M059J (cell line): Measurements from ENCODE around the gene ATP2C2. TPM values are rescaled to one million over a fixed set of nuclear protein-coding genes. Genes with fewer than 3 reads are reported as not detected.
"Not testable (repeated sequence)": the region's sequence is repeated elsewhere in the genome, so short reads cannot be mapped to it uniquely, and the experiment has no call there.

ENCODE experiments used
- DNase-seq: peaks from one replicate; pipeline ENCODE4 v3.0.0-alpha.2; 2012; ENCODE audit warnings: low read depth
- total RNA-seq: library from RNA; depleted of rRNA; stranded (reverse); fragments of >200 nt; shearing (Covaris generic); gene quantifications from 2 replicates; pipeline ENCODE4 v1.2.3, GENCODE V29; 2014

The ATP2C2 gene
- total RNA-seq, 1 experiment from 2014 or later: 0.07 TPM

DNA sequence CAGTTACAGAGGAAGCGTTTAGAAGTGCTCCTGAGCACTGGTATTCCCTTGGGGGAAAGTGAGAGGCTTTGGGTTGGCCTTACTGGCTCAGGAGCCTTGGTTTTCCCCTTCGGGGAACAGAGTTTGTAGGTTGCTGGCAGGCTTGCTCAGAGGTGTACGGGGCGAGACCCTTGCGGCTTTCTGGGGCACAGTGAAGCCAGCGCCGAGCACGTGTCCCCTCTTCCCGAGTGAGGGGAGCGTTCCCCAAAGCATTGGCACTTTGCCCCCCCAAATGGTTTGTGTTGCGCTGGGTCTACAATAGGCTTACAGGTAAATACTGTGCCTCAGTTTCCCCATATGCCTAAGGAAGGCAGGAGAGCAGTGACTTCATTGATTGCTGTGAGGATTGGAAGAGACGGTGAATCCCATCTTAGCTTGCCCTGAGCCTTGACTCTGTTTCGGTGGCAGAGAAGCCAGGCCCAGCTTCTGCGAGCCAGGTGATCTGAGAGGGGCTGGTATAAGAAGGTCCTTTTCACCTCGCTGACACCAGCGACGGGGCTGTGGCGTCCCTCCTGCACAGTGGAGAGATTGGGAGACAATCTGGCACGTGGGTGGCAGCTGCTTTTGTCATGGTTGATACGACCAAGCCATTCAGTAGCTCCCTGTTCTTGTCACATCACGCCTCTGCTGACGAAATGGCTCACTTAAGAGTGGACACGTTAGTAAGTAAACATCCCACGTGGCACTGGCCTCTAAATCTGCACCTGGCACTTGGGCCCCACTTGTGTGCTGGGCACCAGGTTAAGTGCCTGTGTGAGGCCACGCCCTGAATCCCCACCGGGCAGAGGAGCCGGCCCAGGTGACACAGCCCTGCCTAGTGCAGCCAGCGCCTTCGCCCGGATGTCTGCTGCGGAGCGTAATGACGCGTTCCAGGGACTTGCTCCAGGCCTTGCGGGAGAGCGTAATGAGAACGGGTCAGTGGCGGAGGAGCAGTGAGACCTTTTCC lies 81.1 kb downstream of the ATP2C2 start:
- DNase-seq: no peak

GRCh38 chr16:84450176-84450865 lies 82.0 kb downstream of the ATP2C2 start:
- DNase-seq: no peak

- DNase-seq: not testable (repeated sequence)
Measured at GRCh38 chr16:84451010-84451676, 82.8 kb downstream of the ATP2C2 start.

GRCh38 chr16:84451781-84452180 lies 83.4 kb downstream of the ATP2C2 start:
- no peak for DNase-seq

DNA sequence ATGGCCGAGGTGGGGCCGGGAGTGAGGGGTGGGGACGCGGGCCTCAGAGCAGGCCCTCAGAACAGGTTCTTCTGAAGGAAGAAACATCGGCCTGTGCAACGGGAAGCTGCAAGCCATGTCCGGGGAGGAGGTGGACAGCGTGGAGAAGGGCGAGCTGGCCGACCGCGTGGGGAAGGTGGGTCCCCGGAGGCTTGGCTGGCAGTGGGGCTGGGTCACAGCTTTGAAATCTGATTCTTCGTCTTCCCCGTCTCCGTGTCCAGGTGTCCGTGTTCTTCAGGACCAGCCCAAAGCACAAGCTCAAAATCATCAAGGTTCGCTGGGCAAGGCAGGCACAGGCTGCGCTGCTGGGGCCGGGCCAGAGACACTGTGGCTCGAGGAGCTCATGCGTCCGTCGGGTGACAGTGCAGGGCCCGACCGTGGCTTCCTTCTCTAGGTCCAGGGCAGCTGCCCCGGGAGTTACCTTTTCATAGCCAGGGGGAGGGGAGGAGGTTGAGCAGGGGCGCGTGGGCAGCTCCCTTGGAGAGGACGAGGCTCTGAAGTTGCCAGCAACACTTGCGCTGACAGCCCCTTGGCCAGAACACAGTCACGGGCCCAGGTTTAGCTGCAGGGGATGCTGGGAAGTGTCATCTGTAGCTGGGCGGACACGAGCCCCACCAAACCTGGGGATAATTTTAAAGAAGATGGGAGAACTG lies 84.9 kb downstream of the ATP2C2 start:
- no peak for DNase-seq

DNA sequence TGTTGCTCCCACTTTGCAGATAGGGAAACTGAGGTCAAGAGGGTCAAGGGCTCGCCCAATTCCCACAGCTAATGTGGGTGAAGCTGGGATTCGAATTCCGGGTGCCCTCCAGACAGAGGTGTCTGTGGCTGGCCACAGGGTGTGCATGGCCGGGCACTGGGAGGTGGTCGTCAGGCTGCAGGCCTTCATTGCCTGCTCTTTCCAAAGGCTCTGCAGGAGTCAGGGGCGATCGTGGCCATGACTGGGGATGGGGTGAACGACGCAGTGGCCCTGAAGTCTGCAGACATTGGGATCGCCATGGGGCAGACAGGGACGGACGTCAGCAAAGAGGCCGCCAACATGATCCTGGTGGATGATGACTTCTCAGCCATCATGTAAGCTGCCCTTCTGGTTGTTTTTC lies 86.3 kb downstream of the ATP2C2 start:
- no peak for DNase-seq

DNA sequence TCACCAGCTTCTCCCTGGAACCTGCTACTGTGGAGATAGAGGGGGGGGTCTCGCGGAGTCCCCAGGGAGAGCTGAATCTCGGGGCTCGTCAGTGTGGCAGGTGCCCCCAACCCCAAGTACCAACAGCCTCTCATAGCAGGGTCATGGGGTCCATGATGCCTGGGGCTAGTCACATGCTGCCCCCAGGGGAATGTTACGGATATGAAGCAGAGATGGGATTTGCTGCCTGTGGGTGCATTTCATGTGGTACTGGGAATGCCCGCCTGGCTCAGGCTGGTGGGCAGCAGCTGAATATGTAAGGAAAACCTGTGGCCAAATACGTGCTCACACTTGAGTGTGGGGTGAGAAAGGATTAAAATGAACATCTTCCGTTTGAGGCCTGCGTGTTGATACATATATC lies 86.7 kb downstream of the ATP2C2 start:
- no peak for DNase-seq

DNA sequence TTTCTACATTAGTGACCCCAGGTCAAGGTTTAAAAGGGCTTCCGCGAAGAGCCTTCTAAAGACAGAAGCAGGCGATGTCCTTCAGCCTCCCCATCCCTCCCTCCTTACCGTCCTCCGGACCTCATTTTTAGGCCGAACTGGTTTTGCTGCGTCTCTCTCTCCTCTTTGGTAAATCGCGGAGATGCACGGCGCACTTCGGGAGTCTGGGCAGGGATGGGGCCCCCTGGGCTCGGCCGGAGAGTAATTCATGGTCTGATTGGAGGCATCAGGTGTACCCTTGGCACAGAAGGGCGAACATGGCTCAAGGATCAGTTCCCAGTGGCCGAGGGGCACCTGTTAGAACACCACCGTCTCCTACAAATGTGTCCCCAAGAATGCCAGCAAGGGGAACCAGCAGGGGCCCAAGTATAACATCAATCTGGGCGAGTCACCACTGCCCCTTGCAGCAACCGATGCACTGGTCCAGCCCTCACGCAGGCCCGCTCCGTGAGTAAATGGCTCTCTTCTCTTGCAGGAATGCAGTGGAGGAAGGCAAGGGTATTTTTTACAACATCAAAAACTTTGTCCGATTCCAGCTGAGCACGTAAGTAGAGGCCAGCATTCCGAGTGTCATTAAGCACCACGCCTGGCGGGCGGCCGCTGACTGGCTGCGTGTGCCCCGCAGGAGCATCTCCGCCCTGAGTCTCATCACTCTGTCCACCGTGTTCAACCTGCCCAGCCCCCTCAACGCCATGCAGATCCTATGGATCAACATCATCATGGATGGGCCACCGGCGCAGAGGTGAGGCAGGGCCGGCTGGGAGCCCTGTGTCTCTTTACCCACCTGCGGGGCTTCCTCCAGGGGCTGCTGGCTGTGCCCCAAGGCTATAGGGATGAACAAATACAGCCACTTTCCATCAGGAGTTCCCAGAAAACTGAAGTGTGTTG lies 90.5 kb downstream of the ATP2C2 start:
- no peak for DNase-seq

GRCh38 chr16:84459533-84459894 lies 91.2 kb downstream of the ATP2C2 start:
- no peak for DNase-seq

- DNase-seq: no peak
Measured at GRCh38 chr16:84459941-84460405, 91.6 kb downstream of the ATP2C2 start.

DNA sequence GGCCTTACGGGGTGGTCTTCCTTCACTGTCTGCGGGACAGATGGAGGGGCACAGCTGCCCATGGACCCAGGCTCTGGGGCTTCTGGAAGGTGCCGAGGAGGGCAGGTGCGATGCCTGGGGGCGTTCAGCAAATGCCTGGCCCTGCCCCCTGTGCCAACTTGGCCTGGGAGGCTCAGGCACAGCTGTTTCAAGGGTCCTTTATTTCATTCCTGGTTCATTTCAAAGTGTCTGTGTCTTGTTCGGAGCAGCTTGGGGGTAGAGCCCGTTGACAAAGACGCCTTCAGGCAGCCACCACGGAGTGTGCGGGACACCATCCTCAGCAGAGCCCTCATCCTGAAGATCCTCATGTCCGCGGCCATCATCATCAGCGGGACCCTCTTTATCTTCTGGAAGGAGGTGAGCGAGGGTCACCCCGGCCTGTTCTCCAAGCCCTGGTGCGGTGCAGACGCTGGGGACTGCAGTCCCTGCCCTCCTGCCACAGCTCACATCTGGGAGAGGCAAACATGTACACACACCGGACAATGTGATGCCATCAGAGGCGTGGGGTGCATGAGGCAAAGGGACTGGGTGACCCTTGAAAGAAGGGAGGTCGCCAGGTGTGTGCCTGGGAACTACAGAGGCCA lies 92.2 kb downstream of the ATP2C2 start:
- DNase-seq: no peak

- DNase-seq: no peak
Measured at GRCh38 chr16:84461029-84461412, 92.7 kb downstream of the ATP2C2 start.

GRCh38 chr16:84461413-84462295 lies 93.3 kb downstream of the ATP2C2 start:
- no peak for DNase-seq

DNA sequence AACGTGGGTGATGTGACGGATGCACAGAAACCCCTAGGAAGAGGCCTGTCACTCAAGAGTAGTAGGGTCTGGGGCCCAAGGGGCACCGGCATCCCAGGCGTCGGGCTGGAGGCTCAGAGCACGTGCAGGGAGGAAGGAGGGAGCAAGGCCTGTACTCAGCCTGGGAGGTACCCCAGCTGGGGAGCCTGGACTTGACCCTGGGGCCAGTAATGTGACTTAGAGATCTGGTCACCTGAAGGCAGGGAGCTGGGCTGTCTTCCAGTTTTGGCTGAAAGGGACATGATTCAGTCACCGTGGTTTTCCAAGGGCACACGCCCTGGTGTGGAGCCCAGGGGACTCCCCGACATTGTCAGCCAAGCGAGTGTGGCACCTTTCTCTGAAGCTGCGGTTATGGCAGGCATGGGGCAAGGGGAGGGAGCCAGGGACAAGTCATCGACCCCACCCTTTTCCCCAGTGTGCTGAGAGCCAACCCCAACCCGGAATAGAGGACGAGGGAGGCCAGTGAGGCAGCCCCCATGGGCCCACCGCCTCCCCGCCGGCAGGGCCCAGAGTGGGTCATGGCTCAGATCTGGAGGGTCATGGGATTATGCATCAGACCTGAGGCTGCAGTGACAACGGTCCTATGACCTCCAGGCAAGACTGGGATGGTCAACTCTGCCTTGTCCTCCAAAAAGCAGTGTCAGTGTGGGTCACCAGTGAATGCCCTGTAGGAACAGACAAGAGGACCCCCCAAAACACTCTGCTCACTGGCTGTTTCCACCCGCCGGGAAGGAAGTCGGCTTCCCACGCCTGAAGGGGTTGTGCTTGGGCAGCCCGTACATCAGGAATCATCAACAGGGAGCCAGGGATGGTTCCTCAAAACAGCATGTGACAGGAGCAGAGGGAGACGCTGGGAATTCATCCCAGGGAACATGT lies 94.2 kb downstream of the ATP2C2 start:
- DNase-seq: peak; percentile 60

GRCh38 chr16:84463221-84463620 lies 94.9 kb downstream of the ATP2C2 start:
- no peak for DNase-seq

DNA sequence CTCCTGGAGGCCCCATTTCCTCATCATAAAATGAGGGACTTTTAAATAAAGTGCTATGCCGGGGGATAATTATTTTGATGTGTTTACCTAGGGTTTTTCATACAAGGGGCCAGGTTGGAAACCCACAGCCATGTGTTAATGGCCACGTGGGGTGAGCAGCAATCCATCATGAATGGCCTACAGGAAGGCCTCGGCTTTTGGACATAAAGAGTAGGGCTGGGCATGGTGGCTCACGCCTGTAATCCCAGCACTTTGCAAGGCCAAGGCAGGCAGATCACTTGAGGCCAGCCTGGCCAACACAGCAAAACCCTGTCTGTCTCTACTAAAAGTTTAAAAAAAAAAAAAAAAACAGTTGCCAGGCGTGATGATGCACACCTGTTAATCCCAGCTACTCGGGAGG lies 95.8 kb downstream of the ATP2C2 start:
- DNase-seq: no peak

DNA sequence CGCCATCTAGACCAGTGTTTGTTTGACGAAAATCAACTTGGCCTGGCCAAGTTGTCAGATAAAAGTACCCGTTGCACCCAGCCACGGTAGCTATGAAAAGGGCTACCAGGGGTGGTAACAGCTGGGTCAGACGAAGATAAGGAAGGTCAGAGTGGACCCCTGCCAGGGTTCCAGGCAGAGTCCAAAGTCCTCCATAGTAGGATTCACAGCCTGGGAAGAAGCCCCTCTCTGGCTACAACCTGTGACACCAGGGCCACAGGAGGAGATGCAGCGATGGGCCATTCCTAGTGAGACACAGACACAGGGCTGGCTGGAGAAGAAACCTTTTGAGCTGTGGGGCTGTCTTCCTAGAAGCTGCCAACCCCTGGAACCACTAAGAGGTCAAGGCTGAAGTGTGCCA lies 96.8 kb downstream of the ATP2C2 start:
- no peak for DNase-seq

DNA sequence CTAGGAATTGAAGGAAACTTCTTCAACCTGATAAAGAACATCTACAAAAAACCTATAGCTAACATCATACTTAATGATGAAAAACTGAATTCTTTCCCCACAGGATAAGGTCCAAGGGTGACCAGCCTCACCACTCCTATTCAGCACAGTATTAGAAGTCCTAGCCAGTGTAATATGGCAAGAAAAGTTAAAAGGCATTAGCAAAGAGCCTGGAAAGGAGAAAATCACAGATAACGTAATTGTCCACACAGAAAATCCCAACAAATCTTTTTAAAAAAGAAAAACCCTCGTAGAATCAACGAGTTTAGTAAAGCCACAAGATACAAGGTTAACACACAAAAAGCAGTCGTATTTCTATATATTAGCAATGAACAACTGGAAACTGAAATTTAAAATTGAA lies 98.4 kb downstream of the ATP2C2 start:
- no peak for DNase-seq
